ENCODE data around the gene DOCK3. TPM values are rescaled to one million over a fixed set of nuclear protein-coding genes. Genes with fewer than 3 reads are reported as not detected.
"Not testable (repeated sequence)": the region's sequence is repeated elsewhere in the genome, so short reads cannot be mapped to it uniquely, and the experiment has no call there.

The DOCK3 gene
- polyA plus RNA-seq, 2 of the 4 experiments (the other 2 are of a cell fraction) = 0.40 to 0.46 TPM

- POLR2A ChIA-PET = no interaction called here
- CTCF ChIA-PET = no interaction called here
- Histone ChIP-seq H3K27ac (no peak overlapping the region), H3K4me3 (no peak overlapping the region), H3K4me2 (no peak overlapping the region), H3K4me1 (no peaks in the 10 kb centered on the region), H3K9me3 (peaks cover 21% of the 10 kb centered on the region; the same call in 2 of the 3 replicates)
- ATAC-seq (no peak), FAIRE-seq (no peak), DNase-seq (ENCODE audit: low read depth in 1 of 2, low spot score in 1 of 2) (no peak)
- 9% methylated on average over 3 of the region's 3 CpGs for WGBS (ENCODE audit: missing lambda C conversion rate)
- TF ChIP-seq TFCP2L1 (CRISPR knock-in tag; IDR thresholded peaks at IDR 0.05) (no peak), NPAS2 (CRISPR knock-in tag; IDR thresholded peaks at IDR 0.05; ENCODE audit: borderline replicate concordance) (no peak), REST (IDR thresholded peaks at IDR 0.05) (no peak), HOXA7 (CRISPR knock-in tag; IDR thresholded peaks at IDR 0.05) (no peak), RARB (CRISPR knock-in tag; IDR thresholded peaks at IDR 0.05) (no peak), FOSB (CRISPR knock-in tag; IDR thresholded peaks at IDR 0.05) (no peak)
These were observed 499.0 kb downstream of the DOCK3 start for GRCh38 chr3:51173518-51174271.

- H3K4me3 ChIP-seq = no peak overlapping the region
- H3K27ac ChIP-seq = no peak overlapping the region
- H3K4me2 ChIP-seq = no peak overlapping the region
- no peaks in the 10 kb centered on the region for H3K4me1 ChIP-seq
- no peak for ATAC-seq
- DNase-seq (ENCODE audit: low read depth in 1 of 2, low spot score in 1 of 2) = no peak
- CTCF ChIA-PET = no interaction called here
- no peak for TF ChIP-seq BHLHE40 (IDR thresholded peaks at IDR 0.05; ENCODE audit: low read depth, low read length)
- no peak for TF ChIP-seq KDM5A (IDR thresholded peaks at IDR 0.05)
- TF ChIP-seq REST (IDR thresholded peaks at IDR 0.05) = no peak
- TF ChIP-seq EHF (CRISPR knock-in tag; IDR thresholded peaks at IDR 0.05) = no peak
- no peak for TF ChIP-seq ZC3H11A (IDR thresholded peaks at IDR 0.05)
- no peak for TF ChIP-seq TFCP2L1 (CRISPR knock-in tag; IDR thresholded peaks at IDR 0.05)
- TF ChIP-seq HMGXB4 (CRISPR knock-in tag; IDR thresholded peaks at IDR 0.05; ENCODE audit: borderline replicate concordance) = no peak
- TF ChIP-seq FOSB (CRISPR knock-in tag; IDR thresholded peaks at IDR 0.05) = no peak
- no peak for TF ChIP-seq HEYL (CRISPR knock-in tag; IDR thresholded peaks at IDR 0.05)
- no peak for TF ChIP-seq FOXS1 (CRISPR knock-in tag; IDR thresholded peaks at IDR 0.05)
- POLR2A ChIA-PET = no interaction called here
- H3K9me3 ChIP-seq = peaks cover 21% of the 10 kb centered on the region; the same call in 2 of the 3 replicates
- FAIRE-seq = no peak
These were observed 502.2 kb downstream of the DOCK3 start for GRCh38 chr3:51176923-51177322.

- FAIRE-seq; DNase-seq (ENCODE audit: low read depth in 1 of 2, low spot score in 1 of 2); H3K4me3 ChIP-seq; H3K27ac ChIP-seq; POLR2A ChIA-PET; H3K4me2 ChIP-seq; H3K9me3 ChIP-seq; ATAC-seq; H3K4me1 ChIP-seq: not testable (repeated sequence)
- 0% methylated on average over 1 of the region's 3 CpGs for WGBS (ENCODE audit: missing lambda C conversion rate)
- CTCF ChIA-PET = interaction anchor here (1.2 kb wide), 1 partner anchor 20 kb away, joined by 3 read pairs; no protein-coding TSS in a partner anchor
These were observed 511.7 kb downstream of the DOCK3 start for GRCh38 chr3:51186446-51186845.

Measured in A549 (cell line).